AG09309 (cell line): ENCODE measurements around the gene SLC33A1.
"Not testable (repeated sequence)": the region's sequence is repeated elsewhere in the genome, so short reads cannot be mapped to it uniquely, and the experiment has no call there.

ENCODE experiments used
- DNase-seq: peaks from one replicate; pipeline ENCODE4 v3.0.0-alpha.2; 2010; ENCODE audit warnings: low read depth
- H3K4me3 ChIP-seq: 2 replicates; pipeline ENCODE4 v1.5.1; 2011; ENCODE audit warnings: mild to moderate bottlenecking, low read depth, low read length, moderate library complexity; ENCODE audit not compliant: control insufficient read depth
- TF ChIP-seq, protein P1 (sequence below): IDR thresholded peaks from 2 replicates; pipeline ENCODE4 v1.5.1; 2011; ENCODE audit warnings: mild to moderate bottlenecking, low read depth, low read length, inconsistent platforms; ENCODE audit not compliant: insufficient read depth, control insufficient read depth; ENCODE audit errors: missing control alignments

SLC33A1 gene

DNA sequence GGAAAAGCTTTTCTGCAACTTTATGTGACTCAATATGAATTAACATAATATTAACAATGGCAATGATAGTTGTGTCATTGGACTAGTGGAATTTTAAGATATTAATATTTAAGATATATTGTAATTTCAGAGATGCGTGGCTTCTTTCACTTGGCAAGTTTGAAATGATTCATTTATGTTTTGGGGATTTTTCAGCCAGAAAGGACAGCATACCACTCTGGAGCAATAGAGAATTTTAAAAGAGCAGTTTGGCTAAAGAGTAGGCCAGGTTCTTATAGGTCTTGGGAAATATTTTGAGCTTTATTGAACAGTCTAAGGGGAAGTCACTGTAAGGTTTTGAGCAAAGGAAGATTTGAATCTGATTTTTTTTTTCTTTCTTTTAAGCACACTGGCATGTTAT lies 32.7 kb upstream of the SLC33A1 start:
- TF ChIP-seq, protein P1, sequence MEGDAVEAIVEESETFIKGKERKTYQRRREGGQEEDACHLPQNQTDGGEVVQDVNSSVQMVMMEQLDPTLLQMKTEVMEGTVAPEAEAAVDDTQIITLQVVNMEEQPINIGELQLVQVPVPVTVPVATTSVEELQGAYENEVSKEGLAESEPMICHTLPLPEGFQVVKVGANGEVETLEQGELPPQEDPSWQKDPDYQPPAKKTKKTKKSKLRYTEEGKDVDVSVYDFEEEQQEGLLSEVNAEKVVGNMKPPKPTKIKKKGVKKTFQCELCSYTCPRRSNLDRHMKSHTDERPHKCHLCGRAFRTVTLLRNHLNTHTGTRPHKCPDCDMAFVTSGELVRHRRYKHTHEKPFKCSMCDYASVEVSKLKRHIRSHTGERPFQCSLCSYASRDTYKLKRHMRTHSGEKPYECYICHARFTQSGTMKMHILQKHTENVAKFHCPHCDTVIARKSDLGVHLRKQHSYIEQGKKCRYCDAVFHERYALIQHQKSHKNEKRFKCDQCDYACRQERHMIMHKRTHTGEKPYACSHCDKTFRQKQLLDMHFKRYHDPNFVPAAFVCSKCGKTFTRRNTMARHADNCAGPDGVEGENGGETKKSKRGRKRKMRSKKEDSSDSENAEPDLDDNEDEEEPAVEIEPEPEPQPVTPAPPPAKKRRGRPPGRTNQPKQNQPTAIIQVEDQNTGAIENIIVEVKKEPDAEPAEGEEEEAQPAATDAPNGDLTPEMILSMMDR = no peak
- no peak for DNase-seq
- H3K4me3 ChIP-seq = no peak overlapping the region

DNA sequence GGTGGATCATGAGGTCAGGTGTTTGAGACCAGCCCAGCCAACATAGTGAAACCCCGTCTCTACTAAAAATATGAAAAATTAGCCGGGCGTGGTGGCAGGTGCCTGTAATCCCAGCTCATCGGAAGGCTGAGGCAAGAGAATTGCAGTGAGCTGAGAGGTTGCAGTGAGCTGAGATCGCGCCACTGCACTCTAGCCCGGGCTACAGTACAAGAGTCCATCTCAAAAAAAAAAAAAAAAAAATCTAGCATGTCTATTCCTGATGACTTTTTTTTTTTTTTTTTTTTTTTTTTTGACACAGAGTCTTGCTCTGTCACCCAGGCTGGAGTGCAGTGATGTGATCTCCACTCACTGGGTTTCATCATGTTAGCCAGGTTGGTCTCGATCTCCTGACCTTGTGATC lies 32.1 kb upstream of the SLC33A1 start:
- DNase-seq, H3K4me3 ChIP-seq: not testable (repeated sequence)

DNA sequence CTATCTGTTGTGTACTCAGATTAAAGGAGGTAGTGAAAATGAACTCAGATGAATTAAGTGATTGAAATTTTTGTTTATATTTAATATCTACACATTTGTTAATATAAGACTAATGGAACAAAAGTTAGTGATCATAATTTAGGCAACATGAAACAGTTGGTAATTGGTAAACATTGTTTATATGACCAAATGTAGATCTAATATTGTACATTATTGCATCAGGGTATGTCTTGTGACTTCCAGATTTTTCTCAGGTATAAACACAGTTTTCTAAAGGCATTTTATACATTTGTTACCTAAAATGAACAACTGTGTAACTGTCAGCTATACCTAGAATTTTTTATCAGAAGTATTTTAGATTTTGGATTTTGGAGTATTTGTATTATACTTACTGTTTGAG lies 31.1 kb upstream of the SLC33A1 start:
- TF ChIP-seq, protein P1 = no peak
- H3K4me3 ChIP-seq = no peak overlapping the region
- DNase-seq = no peak

DNA sequence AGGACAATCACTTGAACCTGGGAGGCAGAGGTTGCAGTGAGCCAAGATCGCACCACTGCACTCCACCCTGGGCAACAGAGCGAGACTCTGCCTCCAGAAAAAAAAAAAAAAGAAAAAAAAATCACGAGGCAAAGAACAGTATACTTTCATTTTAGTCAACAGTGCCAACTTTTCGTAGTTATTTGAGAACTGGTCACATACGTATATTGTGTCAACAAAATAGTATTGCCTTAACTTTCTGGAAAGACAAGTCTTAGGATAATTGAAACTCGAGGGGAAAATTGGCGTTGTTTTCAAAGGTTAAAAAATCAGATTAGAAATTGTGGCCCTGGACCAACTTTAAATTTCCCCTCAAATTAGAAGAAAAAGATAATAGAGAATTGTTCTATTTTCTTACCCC lies 30.1 kb upstream of the SLC33A1 start:
- no peak overlapping the region for H3K4me3 ChIP-seq
- DNase-seq = no peak
- TF ChIP-seq, protein P1 = no peak

DNA sequence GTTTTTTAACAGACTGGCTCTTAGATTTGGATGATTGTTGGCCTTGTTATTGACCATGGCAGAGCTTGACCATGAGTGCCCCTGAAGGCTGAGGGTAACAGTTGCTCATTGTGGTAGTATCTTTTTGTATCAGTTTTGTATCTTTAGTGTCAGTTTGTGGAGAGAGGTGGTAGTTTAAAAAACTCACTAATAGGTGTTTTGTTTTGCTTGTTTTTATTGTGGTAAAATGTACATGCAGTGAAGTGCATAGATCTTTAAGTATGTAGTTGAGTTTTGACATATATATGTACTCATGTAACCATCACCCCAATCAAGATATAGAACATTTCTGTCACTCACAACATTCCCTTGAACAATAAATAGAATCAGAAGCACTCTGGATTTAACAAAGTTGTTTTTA lies 26.1 kb upstream of the SLC33A1 start:
- TF ChIP-seq, protein P1 = no peak
- no peak overlapping the region for H3K4me3 ChIP-seq
- no peak for DNase-seq

DNA sequence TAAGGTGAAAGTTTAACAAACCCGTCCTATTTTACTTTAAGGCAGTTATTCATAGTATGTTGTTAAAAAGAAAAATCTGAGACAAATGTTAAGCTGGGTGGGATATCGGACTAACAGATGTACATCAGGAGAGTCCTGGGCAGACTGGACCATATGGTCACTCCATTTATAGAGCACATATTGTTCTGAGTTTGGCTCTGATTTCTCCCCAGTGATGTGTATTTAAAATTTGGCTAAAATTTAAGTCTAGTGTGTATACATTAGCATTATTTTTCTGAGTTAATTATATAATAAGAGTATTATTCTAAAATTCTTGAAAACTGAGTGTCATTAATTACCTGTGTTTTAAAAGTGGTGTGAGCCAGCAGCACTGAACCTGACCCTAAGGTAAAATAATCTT lies 22.3 kb upstream of the SLC33A1 start:
- no peak overlapping the region for H3K4me3 ChIP-seq
- no peak for DNase-seq
- TF ChIP-seq, protein P1 = no peak

DNA sequence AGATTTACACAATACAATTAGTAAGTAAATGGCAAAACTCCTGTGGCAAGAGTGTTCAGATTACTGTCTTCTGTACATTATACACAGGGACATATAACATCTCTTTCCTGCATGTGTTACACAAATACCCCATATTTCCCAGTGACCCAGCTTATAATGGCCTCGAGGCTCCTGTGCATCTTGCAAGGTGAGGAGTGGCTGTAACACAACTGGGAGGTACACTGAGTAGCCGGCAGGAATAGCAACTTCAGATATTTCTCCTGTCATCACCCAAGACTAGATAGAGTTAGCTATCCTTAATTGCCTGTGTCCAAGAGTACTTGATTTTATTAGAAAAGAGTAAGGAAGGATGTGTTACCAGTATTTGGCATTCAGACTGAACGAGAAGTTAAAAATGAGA lies 21.8 kb upstream of the SLC33A1 start:
- no peak overlapping the region for H3K4me3 ChIP-seq
- no peak for DNase-seq
- TF ChIP-seq, protein P1 = no peak
